Osteocyte (in vitro differentiated cells): Measurements from ENCODE around the gene NHLRC2. TPM values are rescaled to one million over a fixed set of nuclear protein-coding genes. Genes with fewer than 3 reads are reported as not detected.

Experiments
- DNase-seq: peaks from one replicate; pipeline ENCODE4 v3.0.0; 2021; ENCODE audit warnings: mixed read lengths; ENCODE audit not compliant: unreplicated experiment; ENCODE audit errors: extremely low spot score
- H3K27ac Mint-ChIP-seq: one replicate; pipeline ENCODE4 v1.8.0; 2021; ENCODE audit warnings: mild to moderate bottlenecking, mixed read lengths; ENCODE audit not compliant: unreplicated experiment
- H3K27me3 Mint-ChIP-seq: one replicate; pipeline ENCODE4 v1.8.0; 2021; ENCODE audit warnings: mixed read lengths; ENCODE audit not compliant: unreplicated experiment
- H3K36me3 Mint-ChIP-seq: one replicate; pipeline ENCODE4 v1.8.0; 2021; ENCODE audit warnings: mixed read lengths; ENCODE audit not compliant: unreplicated experiment
- H3K4me1 Mint-ChIP-seq: one replicate; pipeline ENCODE4 v1.8.0; 2021; ENCODE audit warnings: mixed read lengths; ENCODE audit not compliant: unreplicated experiment
- H3K4me3 Mint-ChIP-seq: one replicate; pipeline ENCODE4 v1.8.0; 2021; ENCODE audit warnings: mild to moderate bottlenecking, moderate library complexity, mixed read lengths; ENCODE audit not compliant: unreplicated experiment
- H3K9me3 Mint-ChIP-seq: one replicate; pipeline ENCODE4 v1.8.0; 2021; ENCODE audit warnings: mixed read lengths; ENCODE audit not compliant: unreplicated experiment
- CTCF ChIP-seq: fragments of 200-600 bp; sonication (generic); IDR thresholded peaks from 2 replicates; pipeline ENCODE4 v1.5.0; 2021; ENCODE audit warnings: antibody characterized with exemption, mild to moderate bottlenecking, moderate library complexity
- total RNA-seq: library from RNA; stranded (reverse); gene quantifications from 2 replicates; pipeline ENCODE4 v1.2.1, GENCODE V29; 2021

NHLRC2 gene
- total RNA-seq, 1 donor from 2014 or later: 39.3 TPM

GRCh38 chr10:113927440-113927839, 73.0 kb downstream of the NHLRC2 start:
- H3K9me3 Mint-ChIP-seq: peaks cover 16% of the 10 kb centered on the region
- H3K4me1 Mint-ChIP-seq: peaks cover 6% of the 10 kb centered on the region
- H3K4me3 Mint-ChIP-seq: no peak overlapping the region
- TF ChIP-seq CTCF: no peak
- no peaks in the 10 kb centered on the region for H3K27me3 Mint-ChIP-seq
- peaks cover 4% of the 10 kb centered on the region for H3K36me3 Mint-ChIP-seq
- H3K27ac Mint-ChIP-seq: no peak overlapping the region
- DNase-seq: no peak

GRCh38 chr10:113928830-113929229, 74.4 kb downstream of the NHLRC2 start:
- Mint-ChIP-seq H3K36me3 (no peaks in the 10 kb centered on the region), H3K9me3 (peaks cover 9% of the 10 kb centered on the region), H3K4me1 (peaks cover 6% of the 10 kb centered on the region), H3K27ac (no peak overlapping the region), H3K27me3 (no peaks in the 10 kb centered on the region), H3K4me3 (no peak overlapping the region)
- TF ChIP-seq CTCF: no peak
- no peak for DNase-seq

GRCh38 chr10:113929522-113929921, 75.1 kb downstream of the NHLRC2 start:
- Mint-ChIP-seq H3K36me3 (no peaks in the 10 kb centered on the region), H3K4me3 (no peak overlapping the region), H3K4me1 (peaks cover 6% of the 10 kb centered on the region), H3K27ac (no peak overlapping the region), H3K27me3 (no peaks in the 10 kb centered on the region), H3K9me3 (peaks cover 8% of the 10 kb centered on the region)
- no peak for TF ChIP-seq CTCF
- DNase-seq: no peak

- H3K27ac Mint-ChIP-seq: no peak overlapping the region
- H3K27me3 Mint-ChIP-seq: no peaks in the 10 kb centered on the region
- no peak for DNase-seq
- TF ChIP-seq CTCF: no peak
- no peaks in the 10 kb centered on the region for H3K9me3 Mint-ChIP-seq
- H3K4me3 Mint-ChIP-seq: no peak overlapping the region
- no peaks in the 10 kb centered on the region for H3K36me3 Mint-ChIP-seq
- H3K4me1 Mint-ChIP-seq: peaks cover 6% of the 10 kb centered on the region
Observed at GRCh38 chr10:113930482-113931057, 76.1 kb downstream of the NHLRC2 start.

- Mint-ChIP-seq H3K36me3 (no peaks in the 10 kb centered on the region), H3K27ac (no peak overlapping the region), H3K4me1 (peaks cover 6% of the 10 kb centered on the region), H3K4me3 (no peak overlapping the region), H3K9me3 (no peaks in the 10 kb centered on the region), H3K27me3 (no peaks in the 10 kb centered on the region)
- no peak for DNase-seq
- no peak for TF ChIP-seq CTCF
Observed at GRCh38 chr10:113932854-113933253, 78.4 kb downstream of the NHLRC2 start.
